Activated T-cell treated with anti-CD3 and anti-CD28 coated beads for 1 hour (primary cell): ENCODE measurements around the gene APOC3.
A peak's percentile ranks its signal among the peaks of the same experiment; 100 is the strongest.
"Not testable (repeated sequence)": the region's sequence is repeated elsewhere in the genome, so short reads cannot be mapped to it uniquely, and the experiment has no call there.

Experiments
- DNase-seq: peaks from one replicate; pipeline ENCODE4 v3.0.0-alpha.2; 2020; ENCODE audit warnings: low read depth

Gene APOC3

GRCh38 chr11:116830184-116830912 is 641 bp downstream of the APOC3 start:
- no peak for DNase-seq

GRCh38 chr11:116831790-116832349 is 2.2 kb downstream of the APOC3 start:
- no peak for DNase-seq

- no peak for DNase-seq
Observed at GRCh38 chr11:116832350-116833290, 2.9 kb downstream of the APOC3 start.

- no peak for DNase-seq
Observed at GRCh38 chr11:116833491-116833815, 3.7 kb downstream of the APOC3 start.

- no peak for DNase-seq
Observed at GRCh38 chr11:116833816-116834534, 4.3 kb downstream of the APOC3 start.

GRCh38 chr11:116834535-116835041 is 4.9 kb downstream of the APOC3 start:
- DNase-seq: not testable (repeated sequence)

GRCh38 chr11:116835042-116835772 is 5.5 kb downstream of the APOC3 start:
- no peak for DNase-seq

- DNase-seq: peak; percentile 70
Observed at GRCh38 chr11:116835791-116836631, 6.3 kb downstream of the APOC3 start.

GRCh38 chr11:116836632-116836991 is 6.9 kb downstream of the APOC3 start:
- DNase-seq: no peak

- DNase-seq: no peak
Observed at GRCh38 chr11:116837231-116838091, 7.8 kb downstream of the APOC3 start, which contains the start of gene APOA1. APOA1 (minus strand) TSS chr11:116837622; CDS start chr11:116837387, 235 bp downstream.

GRCh38 chr11:116838321-116839084 is 8.8 kb downstream of the APOC3 start:
- no peak for DNase-seq

GRCh38 chr11:116840224-116840745 is 10.6 kb downstream of the APOC3 start:
- DNase-seq: no peak

GRCh38 chr11:116840746-116841296 is 11.1 kb downstream of the APOC3 start:
- DNase-seq: no peak

GRCh38 chr11:116842117-116842516 is 12.4 kb downstream of the APOC3 start:
- no peak for DNase-seq

GRCh38 chr11:116842909-116843308 is 13.2 kb downstream of the APOC3 start:
- DNase-seq: no peak

GRCh38 chr11:116843661-116844060 is 14.0 kb downstream of the APOC3 start:
- DNase-seq: no peak

- DNase-seq: no peak
Observed at GRCh38 chr11:116844722-116845121, 15.0 kb downstream of the APOC3 start.

- no peak for DNase-seq
Observed at GRCh38 chr11:116847612-116848011, 17.9 kb downstream of the APOC3 start.
